Stimulated activated naive CD8-positive, alpha-beta T cell treated with anti-CD3 and anti-CD28 coated beads, Interleukin-15, Interleukin-2, amounts not matched to agents 100 ng/mL and 50 ng/mL, for 24 hours (primary cell): ENCODE measurements around the gene ZMIZ1.

Source experiments
- H3K27ac Mint-ChIP-seq: one replicate; pipeline ENCODE4 v1.8.0; 2021; ENCODE audit warnings: mild to moderate bottlenecking, mixed read lengths
- H3K27me3 Mint-ChIP-seq: one replicate; pipeline ENCODE4 v1.8.0; 2021; ENCODE audit warnings: mixed read lengths
- H3K36me3 Mint-ChIP-seq: one replicate; pipeline ENCODE4 v1.8.0; 2021; ENCODE audit warnings: low read depth, mixed read lengths
- H3K4me1 Mint-ChIP-seq: one replicate; pipeline ENCODE4 v1.8.0; 2021; ENCODE audit warnings: low read depth, mixed read lengths
- H3K4me3 Mint-ChIP-seq: one replicate; pipeline ENCODE4 v1.8.0; 2021; ENCODE audit warnings: mild to moderate bottlenecking, mixed read lengths
- H3K9me3 Mint-ChIP-seq: one replicate; pipeline ENCODE4 v1.8.0; 2021; ENCODE audit warnings: mixed read lengths

The ZMIZ1 gene, protein sequence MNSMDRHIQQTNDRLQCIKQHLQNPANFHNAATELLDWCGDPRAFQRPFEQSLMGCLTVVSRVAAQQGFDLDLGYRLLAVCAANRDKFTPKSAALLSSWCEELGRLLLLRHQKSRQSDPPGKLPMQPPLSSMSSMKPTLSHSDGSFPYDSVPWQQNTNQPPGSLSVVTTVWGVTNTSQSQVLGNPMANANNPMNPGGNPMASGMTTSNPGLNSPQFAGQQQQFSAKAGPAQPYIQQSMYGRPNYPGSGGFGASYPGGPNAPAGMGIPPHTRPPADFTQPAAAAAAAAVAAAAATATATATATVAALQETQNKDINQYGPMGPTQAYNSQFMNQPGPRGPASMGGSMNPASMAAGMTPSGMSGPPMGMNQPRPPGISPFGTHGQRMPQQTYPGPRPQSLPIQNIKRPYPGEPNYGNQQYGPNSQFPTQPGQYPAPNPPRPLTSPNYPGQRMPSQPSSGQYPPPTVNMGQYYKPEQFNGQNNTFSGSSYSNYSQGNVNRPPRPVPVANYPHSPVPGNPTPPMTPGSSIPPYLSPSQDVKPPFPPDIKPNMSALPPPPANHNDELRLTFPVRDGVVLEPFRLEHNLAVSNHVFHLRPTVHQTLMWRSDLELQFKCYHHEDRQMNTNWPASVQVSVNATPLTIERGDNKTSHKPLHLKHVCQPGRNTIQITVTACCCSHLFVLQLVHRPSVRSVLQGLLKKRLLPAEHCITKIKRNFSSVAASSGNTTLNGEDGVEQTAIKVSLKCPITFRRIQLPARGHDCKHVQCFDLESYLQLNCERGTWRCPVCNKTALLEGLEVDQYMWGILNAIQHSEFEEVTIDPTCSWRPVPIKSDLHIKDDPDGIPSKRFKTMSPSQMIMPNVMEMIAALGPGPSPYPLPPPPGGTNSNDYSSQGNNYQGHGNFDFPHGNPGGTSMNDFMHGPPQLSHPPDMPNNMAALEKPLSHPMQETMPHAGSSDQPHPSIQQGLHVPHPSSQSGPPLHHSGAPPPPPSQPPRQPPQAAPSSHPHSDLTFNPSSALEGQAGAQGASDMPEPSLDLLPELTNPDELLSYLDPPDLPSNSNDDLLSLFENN

DNA sequence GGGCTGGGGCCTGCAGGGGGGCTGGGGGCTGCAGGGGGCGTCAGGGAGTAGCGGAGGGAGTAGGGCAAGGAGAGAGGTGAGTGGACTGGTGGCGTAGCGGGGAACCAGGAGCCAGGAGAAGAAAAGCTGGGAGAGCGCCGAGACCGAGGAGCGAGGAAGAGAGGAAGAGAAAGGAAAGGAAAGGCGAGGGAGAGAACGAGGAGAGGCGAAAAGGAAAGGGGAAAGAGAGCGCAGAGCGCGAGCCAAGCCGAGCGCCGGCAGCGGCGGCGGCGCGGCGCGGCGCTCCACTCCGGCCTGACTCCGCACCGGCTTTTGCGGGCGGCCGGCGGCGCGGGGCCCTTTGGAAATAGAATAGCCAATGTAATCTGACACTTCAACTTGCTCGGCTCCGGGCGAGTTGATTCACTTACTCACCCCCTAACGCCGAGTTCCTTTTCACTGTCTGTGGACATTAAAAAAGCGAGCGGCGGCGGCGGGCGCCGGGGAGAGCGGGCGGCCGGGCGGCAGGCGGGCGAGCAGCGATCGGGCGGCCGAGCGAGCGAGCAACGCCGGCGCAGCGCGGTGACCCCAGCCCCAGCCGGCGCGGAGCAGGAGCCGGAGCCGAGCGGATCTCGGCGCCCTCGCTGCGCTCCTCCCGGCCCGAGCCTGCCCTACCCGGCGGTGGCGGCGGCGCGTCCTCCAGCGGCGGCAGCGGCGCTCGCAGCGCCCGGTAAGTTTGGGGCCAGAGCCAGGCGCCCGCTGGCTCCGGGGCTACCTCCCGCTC lies at the start of gene ZMIZ1:
Gene ZMIZ1 (plus strand): TSS at position 405 of the 763 bp plus-strand sequence. CDS start 132,667 bp downstream, outside the sequence.
- Mint-ChIP-seq H3K4me1 (peaks cover 39% of the 10 kb centered on the region), H3K27ac (peak within 1 kb of the TSS; percentile 78), H3K9me3 (no peaks in the 10 kb centered on the region), H3K36me3 (no peaks in the 10 kb centered on the region), H3K4me3 (peak within 1 kb of the TSS; percentile 89), H3K27me3 (peaks cover 3% of the 10 kb centered on the region)

DNA sequence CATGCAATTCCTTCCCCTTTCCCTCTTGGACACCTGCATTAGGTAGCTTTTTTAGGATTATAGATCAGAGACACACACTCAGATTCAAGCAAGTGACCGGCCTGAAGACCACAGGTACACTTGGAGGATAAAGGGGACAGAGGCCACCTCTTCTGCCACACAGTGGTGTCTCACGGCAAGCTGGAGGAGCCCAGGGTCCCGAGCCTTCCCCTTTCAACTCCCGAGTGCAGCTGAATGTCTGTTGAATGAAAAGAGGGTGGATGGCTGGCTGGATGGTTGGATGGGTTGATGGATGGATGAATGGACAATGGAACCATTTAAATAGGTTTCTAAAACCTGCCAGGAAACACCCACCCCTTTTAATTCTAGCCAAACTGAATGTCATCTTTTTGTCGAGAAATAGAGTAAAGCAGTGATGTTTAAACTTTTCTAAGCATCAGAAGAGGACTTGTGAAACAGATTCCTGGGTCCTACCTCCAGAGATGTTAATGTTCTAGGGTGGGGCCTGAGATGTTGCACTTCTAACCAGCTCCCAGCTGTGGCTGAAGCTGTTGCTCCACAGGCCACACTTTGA lies 49.2 kb upstream of the ZMIZ1 start:
- Mint-ChIP-seq H3K4me3 (no peak overlapping the region), H3K27ac (no peak overlapping the region), H3K9me3 (no peaks in the 10 kb centered on the region), H3K36me3 (no peaks in the 10 kb centered on the region), H3K27me3 (no peaks in the 10 kb centered on the region), H3K4me1 (peaks cover 9% of the 10 kb centered on the region)

DNA sequence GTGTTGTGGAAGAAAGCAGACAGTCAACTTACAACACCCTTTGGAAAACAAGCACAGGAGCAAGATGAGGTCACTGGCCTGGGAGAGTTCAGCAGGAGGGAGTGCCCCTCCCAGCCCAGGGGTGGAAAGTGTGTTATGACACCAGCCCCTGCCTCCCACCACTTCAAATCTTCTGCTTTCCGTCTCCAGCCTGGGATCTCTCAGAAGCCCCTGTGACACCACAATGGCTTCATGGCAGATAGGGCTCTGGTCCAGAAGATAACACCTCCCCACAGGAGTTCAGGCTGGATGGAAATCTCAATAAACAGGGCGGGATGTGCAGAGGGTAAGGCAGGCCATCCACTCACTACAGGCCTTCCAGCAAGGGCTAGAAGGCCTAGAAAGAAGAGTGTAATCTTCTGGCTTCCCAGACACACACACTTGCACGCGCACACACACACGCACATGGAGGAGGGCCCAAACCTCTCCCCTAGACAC lies 48.7 kb upstream of the ZMIZ1 start:
- Mint-ChIP-seq H3K27ac (no peak overlapping the region), H3K36me3 (no peaks in the 10 kb centered on the region), H3K4me3 (no peak overlapping the region), H3K27me3 (no peaks in the 10 kb centered on the region), H3K4me1 (peaks cover 12% of the 10 kb centered on the region), H3K9me3 (no peaks in the 10 kb centered on the region)

DNA sequence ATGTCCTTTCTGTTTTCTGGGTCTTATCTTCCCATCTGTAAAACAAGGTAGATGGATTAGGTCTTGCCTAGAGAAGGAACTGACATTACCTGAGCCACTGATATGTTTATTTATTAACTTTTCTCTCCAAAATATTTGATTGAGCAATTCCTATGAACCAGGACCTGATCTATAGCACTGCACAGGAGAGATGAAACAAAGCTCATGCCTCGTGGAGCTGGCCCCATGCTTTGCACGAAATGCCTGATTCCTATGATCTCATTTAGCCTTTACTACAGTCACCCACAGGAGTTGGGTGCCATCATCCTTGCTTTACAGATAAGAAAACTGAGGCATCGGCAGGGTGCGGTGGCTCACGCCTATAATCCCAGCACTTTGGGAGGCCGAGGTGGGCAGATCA lies 48.2 kb upstream of the ZMIZ1 start:
- no peaks in the 10 kb centered on the region for H3K36me3 Mint-ChIP-seq
- no peak overlapping the region for H3K27ac Mint-ChIP-seq
- peaks cover 18% of the 10 kb centered on the region for H3K4me1 Mint-ChIP-seq
- no peaks in the 10 kb centered on the region for H3K9me3 Mint-ChIP-seq
- no peak overlapping the region for H3K4me3 Mint-ChIP-seq
- no peaks in the 10 kb centered on the region for H3K27me3 Mint-ChIP-seq

DNA sequence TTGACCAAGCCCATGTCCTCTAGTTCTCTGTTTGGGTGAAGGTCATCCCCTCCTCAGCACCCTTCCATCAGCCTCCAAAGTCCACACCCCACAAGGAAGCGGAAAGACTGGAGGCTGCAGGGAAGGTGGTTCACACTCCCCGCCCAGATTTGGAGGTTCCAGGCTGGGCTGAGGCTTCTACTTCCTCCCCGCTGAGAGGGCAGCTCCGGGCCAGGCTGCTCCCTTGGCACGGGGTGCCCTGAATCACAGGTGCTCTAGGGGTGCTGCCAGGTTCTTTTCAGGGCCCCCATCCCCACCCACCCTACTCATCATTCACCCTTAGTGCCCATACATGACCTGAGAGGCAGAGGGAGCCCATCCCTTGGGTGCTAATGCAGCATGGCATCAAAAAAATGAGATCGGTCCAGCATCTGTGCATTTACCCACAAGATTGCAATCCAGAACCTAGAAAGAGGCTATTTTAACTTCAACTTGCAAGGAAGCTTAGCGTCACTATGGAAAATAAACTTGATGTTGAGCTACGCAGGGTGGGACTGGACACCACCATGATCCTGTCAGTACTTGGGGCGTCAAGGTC lies 47.3 kb upstream of the ZMIZ1 start:
- Mint-ChIP-seq H3K27me3 (no peaks in the 10 kb centered on the region), H3K4me1 (peaks cover 24% of the 10 kb centered on the region), H3K4me3 (no peak overlapping the region), H3K36me3 (no peaks in the 10 kb centered on the region), H3K9me3 (no peaks in the 10 kb centered on the region), H3K27ac (no peak overlapping the region)

DNA sequence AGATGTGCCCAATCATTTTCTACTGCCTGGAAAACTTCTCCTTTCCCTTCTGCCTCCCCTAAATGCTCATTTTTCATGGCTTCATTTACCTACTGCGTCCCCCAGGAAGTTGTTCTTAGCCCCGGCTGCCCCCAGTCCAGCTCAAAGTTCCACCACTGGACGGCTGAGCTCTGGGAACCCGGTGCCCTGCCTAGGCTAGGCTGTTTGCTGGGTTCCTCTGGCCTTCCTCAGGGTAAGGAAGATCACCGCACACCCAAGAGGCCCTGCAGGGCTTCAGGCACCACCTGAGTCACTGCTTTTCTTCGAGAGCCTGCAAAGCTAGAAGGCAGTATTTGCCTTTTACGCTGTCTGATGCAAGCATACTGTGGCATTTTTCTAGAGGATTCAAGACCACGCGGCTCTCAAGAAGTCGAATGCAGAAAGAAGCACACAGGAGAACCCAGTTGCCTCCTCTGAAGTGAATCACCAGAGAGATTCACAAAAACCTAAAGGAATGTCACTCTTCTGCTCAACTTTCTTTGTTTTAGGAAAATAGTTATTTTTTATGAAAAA lies 46.7 kb upstream of the ZMIZ1 start:
- no peak overlapping the region for H3K27ac Mint-ChIP-seq
- no peak overlapping the region for H3K4me3 Mint-ChIP-seq
- no peaks in the 10 kb centered on the region for H3K36me3 Mint-ChIP-seq
- H3K27me3 Mint-ChIP-seq: no peaks in the 10 kb centered on the region
- H3K9me3 Mint-ChIP-seq: no peaks in the 10 kb centered on the region
- peaks cover 28% of the 10 kb centered on the region for H3K4me1 Mint-ChIP-seq

DNA sequence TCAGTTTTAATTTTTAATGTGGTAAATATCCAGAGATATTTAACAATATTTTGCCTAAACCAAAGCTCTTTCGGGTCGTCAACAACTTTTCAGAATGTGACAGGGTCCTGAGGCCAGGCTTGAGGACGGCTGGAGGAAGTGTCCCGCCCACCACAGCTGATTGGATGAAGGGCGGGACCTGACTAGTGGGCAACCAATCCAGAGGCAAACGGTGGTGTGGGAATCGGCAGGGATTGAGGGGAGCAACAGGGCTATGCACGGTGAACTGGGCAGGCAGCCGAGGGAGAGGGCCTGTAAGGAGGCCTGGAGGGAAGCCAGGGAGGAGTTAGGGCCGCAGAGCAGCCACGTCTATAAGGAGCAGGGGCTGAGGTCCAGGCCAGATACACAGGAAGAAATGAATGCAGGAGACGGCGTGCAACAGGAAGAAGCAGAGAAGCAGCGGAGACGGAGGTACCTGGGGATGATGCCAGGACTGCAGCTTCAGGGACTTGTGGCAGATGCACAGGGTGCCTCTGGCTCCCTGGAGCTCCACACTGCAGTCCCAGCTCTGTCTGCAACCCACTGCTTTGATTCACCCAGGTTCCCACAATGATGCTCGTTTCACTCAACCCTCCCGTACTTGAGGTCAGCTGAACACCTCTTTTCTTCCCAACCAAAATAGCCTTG lies 46.1 kb upstream of the ZMIZ1 start:
- H3K9me3 Mint-ChIP-seq: no peaks in the 10 kb centered on the region

DNA sequence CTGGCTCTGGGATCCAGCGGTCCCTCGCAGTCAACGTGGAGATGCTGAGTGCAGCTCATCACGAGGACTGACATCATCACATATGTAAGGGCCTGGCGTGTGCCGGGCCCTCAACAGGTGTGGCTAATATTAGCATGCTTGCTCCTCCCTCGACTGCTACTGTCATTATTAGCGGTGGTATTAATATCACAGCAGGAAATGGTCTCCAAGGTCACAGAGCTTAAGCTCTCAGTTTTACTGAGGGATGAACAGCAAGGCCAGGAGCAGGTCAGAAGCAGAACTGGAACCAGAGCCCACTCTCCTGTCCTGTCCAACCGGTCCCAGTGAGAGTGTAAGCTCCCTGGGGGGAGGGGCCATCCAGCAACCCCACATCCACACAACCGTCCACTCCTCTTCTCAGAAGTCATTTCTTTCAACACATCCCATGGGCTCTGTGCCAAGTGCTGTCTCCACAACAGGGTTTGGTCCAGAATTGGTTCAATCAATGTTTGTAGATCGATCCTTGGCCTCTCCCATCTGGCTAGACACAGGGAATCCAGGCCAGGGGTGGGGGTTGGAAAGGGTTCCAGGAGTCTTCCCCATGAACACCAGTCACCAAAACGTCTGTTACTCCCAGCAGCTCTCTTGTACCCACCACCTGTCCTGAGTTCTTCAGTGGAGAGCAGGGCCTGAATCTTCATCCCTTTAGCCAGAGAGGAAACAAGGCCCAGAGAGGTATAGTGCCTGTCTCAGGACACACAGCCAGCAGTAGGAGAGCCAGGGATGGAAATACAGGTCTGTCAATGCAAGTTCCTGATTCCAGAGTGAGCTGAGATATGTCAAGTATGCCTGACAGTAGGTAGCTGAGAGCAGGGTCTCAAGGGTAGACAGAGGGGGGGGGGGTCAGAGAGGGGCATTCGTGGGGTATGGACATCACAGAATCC lies 45.3 kb upstream of the ZMIZ1 start:
- H3K9me3 Mint-ChIP-seq: no peaks in the 10 kb centered on the region
- peaks cover 40% of the 10 kb centered on the region for H3K4me1 Mint-ChIP-seq
- no peak overlapping the region for H3K4me3 Mint-ChIP-seq
- H3K27me3 Mint-ChIP-seq: no peaks in the 10 kb centered on the region
- no peak overlapping the region for H3K27ac Mint-ChIP-seq
- H3K36me3 Mint-ChIP-seq: no peaks in the 10 kb centered on the region

More for the DNA sequence above, 46.1 kb upstream of the ZMIZ1 start:
- Mint-ChIP-seq H3K36me3 (no peaks in the 10 kb centered on the region), H3K4me1 (peaks cover 35% of the 10 kb centered on the region), H3K27ac (peak overlapping the region; percentile 19), H3K4me3 (no peak overlapping the region), H3K27me3 (no peaks in the 10 kb centered on the region)

DNA sequence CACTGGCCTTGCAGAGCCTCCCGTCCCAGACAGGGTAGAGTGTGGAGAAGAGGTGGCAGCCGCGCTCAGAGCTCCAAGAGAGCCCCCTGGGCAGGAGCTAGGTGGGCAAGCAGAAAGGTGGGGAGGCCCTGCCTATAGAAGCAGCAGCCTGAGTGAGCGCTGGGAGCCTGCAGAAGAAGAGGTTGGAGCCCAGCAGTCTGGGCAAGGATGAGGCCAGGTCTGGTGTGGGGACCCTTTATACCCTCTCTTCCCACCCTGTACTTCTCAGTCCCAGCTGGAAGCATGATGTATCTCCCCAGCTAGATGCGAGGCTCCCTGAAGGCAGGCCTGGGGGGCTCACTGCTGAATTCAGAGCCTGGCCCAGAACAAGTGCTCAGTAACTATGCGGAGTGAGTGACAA lies 44.5 kb upstream of the ZMIZ1 start:
- no peaks in the 10 kb centered on the region for H3K27me3 Mint-ChIP-seq
- H3K4me1 Mint-ChIP-seq: peaks cover 40% of the 10 kb centered on the region
- H3K4me3 Mint-ChIP-seq: no peak overlapping the region
- no peak overlapping the region for H3K27ac Mint-ChIP-seq
- H3K36me3 Mint-ChIP-seq: no peaks in the 10 kb centered on the region
- H3K9me3 Mint-ChIP-seq: no peaks in the 10 kb centered on the region

DNA sequence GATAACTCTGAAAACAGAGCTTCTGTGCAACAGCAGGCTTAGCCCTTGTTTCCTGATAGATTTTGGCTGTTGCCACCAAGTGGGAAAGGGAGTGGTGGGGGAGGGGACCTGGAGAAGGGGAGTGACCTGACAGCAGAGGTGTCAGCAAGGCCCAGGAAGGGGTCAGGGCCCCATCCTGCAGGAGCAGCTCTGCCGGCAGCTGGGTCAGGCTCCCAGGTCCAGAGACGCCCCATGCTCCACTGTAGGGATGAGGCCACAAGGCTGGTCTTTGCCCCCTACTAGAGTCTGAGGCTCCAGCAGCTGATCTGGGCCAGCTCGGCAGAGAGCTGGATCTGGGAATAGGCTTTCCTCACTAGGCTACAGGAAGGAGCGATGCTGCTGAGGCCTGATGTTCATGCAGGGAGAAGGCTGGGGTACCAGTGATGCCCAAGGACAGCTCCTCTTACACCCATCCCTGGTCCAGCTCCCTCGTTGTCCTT lies 44.0 kb upstream of the ZMIZ1 start:
- Mint-ChIP-seq H3K36me3 (no peaks in the 10 kb centered on the region), H3K4me3 (no peak overlapping the region), H3K9me3 (no peaks in the 10 kb centered on the region), H3K4me1 (peaks cover 40% of the 10 kb centered on the region), H3K27ac (no peak overlapping the region), H3K27me3 (no peaks in the 10 kb centered on the region)

DNA sequence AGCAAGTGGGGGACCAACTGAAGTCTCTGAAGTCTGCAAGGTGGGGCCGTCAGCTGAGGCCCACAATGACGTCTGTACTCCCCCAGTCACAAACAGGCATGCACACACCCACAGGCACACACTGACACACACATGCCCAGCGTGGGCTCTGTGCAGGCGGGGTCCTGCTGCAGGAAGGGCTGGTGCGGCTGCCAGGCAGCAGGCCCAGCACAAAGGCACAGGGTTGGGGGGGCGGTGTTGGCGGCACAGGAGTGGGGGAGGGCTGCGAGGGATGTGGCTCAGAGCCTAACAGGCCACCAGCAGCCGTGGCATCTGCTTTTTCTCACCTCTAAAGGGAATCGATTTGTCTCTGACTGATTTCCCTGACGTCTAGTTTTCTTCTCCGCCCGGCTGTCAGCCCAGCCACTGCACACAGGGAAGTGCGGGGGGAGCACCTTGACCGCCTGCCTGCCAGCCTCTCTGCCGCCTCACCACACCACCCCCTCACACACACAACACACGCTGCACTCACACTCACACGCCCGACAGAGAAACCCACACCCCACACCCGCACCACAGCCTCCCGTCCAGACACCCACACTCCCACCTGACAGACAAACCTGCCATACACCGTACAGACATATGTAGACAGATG lies 43.5 kb upstream of the ZMIZ1 start:
- H3K4me3 Mint-ChIP-seq: no peak overlapping the region
- H3K36me3 Mint-ChIP-seq: no peaks in the 10 kb centered on the region
- H3K27me3 Mint-ChIP-seq: no peaks in the 10 kb centered on the region
- peaks cover 36% of the 10 kb centered on the region for H3K4me1 Mint-ChIP-seq
- H3K9me3 Mint-ChIP-seq: no peaks in the 10 kb centered on the region
- peak overlapping the region; percentile 1 for H3K27ac Mint-ChIP-seq

DNA sequence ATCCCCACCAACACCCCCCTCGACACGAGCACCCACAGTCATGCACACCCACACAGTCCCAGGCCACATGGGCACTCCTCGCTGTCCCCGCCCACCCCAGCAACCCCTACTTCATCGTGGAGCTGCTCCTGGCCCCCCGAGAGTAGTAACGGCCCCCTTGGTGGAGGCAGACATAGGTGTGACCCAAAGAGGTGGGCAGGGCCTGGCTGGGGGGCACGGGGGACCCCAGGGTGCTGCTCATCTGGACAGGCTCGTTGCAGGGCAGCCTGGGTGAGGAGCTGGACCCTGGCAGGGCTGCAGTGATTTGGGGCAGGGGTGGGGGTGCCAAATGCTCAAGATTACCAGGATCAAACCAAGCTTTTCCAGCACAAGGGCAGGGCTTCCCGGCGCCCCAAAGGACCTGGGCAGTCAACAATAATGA lies 42.4 kb upstream of the ZMIZ1 start:
- no peaks in the 10 kb centered on the region for H3K27me3 Mint-ChIP-seq
- H3K4me3 Mint-ChIP-seq: no peak overlapping the region
- H3K4me1 Mint-ChIP-seq: peaks cover 36% of the 10 kb centered on the region
- no peak overlapping the region for H3K27ac Mint-ChIP-seq
- H3K9me3 Mint-ChIP-seq: no peaks in the 10 kb centered on the region
- H3K36me3 Mint-ChIP-seq: no peaks in the 10 kb centered on the region
